Fibroblast of skin of right biceps (primary cell): ENCODE measurements around the gene NFE2L3.
"Not testable (repeated sequence)": the region's sequence is repeated elsewhere in the genome, so short reads cannot be mapped to it uniquely, and the experiment has no call there.

Experiments used
- DNase-seq: peaks from one replicate; pipeline ENCODE4 v3.0.0-alpha.2; 2013

NFE2L3 gene, protein sequence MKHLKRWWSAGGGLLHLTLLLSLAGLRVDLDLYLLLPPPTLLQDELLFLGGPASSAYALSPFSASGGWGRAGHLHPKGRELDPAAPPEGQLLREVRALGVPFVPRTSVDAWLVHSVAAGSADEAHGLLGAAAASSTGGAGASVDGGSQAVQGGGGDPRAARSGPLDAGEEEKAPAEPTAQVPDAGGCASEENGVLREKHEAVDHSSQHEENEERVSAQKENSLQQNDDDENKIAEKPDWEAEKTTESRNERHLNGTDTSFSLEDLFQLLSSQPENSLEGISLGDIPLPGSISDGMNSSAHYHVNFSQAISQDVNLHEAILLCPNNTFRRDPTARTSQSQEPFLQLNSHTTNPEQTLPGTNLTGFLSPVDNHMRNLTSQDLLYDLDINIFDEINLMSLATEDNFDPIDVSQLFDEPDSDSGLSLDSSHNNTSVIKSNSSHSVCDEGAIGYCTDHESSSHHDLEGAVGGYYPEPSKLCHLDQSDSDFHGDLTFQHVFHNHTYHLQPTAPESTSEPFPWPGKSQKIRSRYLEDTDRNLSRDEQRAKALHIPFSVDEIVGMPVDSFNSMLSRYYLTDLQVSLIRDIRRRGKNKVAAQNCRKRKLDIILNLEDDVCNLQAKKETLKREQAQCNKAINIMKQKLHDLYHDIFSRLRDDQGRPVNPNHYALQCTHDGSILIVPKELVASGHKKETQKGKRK

DNA sequence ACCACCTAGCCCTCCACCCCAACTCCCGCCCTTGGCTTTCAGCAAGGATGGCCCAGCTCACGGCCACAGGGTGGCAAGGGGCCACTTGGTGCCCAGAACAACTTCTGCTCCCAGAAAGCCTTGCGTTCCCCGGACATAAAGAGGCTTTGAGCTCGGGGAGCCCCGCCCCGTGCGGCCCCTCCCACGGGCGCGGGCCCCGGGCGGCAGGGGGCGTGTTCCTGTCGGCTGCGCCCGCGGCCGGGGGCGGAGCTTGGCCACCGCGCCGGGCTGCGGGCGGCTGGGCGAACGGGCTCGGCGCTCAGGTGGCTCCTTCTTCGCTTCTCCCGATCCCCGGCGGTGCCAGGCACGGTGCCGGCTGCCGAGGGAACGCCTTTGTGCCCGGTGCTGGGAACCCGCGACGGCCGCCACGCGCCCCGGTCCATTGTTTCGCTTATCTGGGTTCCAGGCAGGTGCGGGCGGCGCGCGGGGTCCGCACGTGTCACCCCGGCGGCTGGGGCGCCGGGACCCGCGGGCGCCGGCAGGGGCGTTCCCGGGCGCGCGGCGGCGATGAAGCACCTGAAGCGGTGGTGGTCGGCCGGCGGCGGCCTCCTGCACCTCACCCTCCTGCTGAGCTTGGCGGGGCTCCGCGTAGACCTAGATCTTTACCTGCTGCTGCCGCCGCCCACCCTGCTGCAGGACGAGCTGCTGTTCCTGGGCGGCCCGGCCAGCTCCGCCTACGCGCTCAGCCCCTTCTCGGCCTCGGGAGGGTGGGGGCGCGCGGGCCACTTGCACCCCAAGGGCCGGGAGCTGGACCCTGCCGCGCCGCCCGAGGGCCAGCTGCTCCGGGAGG, at the start of gene NFE2L3:
NFE2L3 (plus strand) TSS at position 246 of the 829 bp plus-strand sequence; CDS start at position 547, 301 bp downstream.
- peak; percentile 64 for DNase-seq

DNA sequence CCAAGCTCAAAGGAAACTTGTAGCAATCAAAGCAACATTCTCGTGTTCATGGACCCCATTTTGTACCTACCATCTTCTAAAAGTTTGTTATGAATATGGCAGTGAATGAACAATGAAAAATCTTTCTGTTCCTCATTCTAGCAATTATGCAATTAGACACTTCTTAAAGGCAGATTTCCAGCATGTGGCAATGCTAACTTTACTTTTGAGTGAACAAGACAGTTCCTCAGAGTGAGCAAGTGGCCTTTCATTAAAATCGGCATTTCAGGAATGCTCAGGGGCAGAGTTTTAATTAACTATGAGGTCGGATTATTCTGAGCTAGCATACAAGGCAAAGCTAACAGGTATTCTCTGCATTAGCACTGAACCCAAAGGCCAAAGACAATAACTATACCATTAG, 48.4 kb upstream of the NFE2L3 start:
- DNase-seq: no peak

DNA sequence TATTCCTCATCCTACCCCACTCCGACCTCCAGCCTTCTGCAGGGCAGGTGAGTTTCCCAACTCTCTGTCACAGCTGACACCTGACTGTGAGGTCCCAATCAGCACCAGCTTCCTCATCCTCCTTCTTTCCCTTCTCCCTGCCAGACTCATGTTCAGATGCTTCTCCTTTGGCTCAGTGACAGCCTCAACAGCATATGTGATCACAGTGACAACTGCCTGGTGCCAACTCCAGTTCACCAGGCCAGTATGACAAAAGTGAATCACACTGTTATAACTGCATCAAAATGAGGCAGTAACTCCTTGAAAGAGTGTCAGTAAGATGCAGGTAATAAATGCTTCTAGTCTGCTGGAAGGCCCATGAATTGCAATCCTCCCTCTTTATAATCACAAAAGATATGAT, 46.8 kb upstream of the NFE2L3 start:
- DNase-seq: no peak

DNA sequence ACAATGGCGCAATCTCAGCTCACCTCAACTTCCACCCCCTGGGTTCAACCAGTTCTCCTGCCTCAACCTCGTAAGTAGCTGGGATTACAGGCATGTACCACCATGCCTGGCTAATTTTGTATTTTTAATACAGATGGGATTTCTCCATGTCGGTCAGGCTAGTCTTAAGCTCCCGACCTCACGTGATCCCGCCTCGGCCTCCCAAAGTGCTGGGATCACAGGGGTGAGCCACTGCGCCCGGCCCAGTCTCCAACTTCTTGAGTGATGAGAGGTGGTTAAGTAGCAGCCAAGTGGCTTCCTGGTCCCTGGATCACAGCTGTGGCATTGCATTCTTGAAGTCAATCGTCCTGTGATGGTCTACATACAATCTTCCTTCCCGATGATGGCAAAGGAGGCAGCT, 46.1 kb upstream of the NFE2L3 start:
- no peak for DNase-seq

DNA sequence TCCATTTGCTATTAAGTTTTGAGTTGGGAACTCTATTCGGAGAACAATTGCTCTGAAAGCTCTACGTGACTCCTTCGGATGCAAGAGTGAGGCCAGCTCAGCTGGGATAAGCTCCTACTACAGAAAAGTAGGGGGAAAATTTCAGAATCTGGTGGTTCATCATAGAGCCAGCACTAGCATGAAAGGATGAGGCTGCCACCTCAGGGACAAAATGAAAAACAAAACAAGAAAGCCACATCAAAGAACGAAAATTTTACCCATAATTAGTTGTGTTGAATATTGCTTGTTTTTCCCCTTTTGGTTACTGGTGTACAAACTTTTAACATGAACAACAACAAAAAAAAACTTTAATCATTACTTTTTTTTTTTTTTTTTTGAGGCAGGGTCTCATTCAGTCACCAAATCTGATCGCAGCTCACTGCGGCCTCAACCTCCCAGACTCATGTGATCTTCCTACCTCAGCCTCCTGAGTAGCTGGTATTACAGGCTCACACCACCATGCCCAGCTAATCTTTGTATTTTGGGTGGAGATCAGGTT, 39.7 kb upstream of the NFE2L3 start:
- no peak for DNase-seq

DNA sequence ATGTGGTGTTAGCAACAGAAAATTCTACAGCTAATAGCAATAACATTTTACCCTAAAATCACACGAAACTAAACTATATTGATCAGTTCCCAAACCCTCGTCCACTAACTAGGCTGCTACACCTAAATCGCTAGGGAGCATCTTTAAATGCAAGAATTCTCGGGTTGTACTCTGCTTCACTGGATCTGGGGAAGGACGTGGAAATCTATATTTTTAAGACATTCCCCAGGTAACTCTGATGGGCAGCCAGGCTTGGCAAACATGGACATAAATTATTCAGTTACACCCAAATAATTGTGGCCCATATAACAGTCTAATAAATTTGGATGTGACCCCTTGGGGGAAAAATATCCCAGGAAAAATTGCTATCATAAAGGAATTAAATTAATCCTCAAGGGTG, 36.3 kb upstream of the NFE2L3 start:
- no peak for DNase-seq

DNA sequence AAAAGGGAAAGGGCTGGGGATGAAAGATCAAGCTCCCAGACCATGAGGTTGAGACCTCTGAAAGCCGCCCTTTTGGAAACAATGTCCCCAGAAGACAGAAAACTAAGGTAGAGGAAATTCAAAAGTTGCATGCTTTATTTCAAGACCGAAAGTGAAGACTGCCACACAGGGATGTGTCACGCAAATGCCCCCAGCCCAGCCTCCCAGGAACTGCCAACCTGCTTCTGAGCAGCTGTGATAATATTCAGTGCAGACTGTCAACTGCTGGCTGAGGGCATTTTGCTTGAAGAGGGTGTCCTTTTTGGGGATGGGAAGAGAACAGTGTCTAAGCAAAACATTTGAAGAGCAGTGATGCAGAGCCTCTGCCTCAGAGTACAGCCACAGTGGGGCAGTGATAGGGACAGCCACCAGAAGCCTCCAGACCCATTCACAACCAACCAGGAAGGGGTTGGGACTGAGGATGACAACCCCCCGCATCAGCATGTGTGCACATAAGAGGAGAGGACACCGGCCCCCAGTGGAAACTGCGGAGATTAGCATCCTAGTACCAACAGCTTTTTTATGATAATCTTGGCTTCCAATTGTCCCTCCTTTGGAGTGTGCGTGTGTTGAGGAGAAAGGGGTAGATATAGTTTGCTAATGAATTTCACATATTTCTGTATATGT, 34.7 kb upstream of the NFE2L3 start:
- DNase-seq: no peak

DNA sequence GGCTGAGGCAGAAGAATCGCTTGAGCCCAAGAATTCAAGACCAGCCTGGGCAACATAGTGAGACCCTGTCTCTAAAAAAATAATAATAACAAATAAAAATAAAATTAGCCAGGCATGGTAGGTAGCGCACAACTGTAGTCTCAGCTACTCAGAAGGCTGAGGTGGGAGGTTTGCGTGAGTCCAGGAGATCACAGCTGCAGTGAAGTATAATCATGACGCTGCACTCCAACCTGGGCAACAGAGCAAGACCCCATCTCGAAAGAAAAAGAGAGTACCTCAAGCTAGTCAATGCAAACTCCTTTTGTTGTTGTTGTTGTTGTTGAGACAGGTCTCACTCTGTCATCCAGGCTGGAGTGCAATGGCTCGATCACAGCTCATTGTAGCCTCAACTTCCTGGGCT, 34.0 kb upstream of the NFE2L3 start:
- no peak for DNase-seq

DNA sequence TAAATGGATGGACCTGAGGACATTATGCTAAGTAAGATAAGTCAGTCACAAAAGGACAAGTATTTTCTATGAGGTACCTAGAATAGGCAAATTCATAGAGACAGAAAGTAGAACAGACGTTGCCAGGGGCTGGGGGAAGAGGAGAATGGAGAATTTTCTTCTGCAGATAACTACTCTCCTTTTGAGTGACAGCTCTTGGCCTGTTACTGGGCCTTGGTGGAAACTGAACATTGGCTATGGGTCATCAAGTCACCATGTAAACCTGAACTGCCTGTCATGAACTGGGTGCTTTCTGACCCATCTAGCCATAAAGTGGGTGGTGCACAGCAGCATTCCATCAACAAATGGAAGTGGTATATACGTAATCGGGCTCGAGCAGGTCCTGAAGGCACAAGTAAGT, 29.3 kb upstream of the NFE2L3 start:
- DNase-seq: no peak

DNA sequence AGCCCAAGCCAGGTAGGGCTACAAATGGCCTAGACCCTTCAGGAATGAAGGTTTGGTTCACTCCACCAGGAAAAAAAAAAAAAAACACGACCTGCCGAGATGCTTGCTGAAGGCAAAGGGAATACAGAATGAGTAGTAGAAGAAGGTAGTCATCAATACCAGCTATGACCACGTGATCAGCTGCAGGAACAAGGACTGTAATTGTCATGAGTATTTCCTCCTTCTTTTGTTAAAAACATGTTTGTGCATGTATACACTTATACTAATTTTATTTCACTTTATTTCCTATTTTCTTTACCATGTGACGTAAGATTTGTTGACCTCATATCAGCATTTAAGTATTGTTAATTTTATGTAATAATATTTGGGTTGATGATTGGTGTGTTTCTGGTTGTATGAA, 27.2 kb upstream of the NFE2L3 start:
- DNase-seq: not testable (repeated sequence)

DNA sequence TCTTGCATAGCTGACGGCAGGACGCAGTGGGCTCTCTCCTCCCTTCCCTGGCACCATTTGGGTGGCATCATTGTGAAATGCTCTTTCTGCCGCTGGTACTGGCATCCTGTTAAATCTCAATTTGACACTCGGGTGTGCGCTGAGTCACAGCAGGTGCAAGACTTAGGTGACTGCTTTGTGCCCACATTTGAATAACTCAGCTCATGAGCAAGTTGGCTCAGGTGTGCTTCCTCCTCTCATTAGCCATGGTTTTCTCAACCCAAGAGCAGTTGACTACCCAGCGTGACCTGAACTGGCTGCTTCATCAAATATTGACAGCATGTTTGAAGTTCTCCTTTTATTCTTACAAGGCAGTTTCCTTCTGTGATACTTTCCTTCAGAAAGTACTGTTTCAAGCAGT, 24.6 kb upstream of the NFE2L3 start:
- DNase-seq: no peak

DNA sequence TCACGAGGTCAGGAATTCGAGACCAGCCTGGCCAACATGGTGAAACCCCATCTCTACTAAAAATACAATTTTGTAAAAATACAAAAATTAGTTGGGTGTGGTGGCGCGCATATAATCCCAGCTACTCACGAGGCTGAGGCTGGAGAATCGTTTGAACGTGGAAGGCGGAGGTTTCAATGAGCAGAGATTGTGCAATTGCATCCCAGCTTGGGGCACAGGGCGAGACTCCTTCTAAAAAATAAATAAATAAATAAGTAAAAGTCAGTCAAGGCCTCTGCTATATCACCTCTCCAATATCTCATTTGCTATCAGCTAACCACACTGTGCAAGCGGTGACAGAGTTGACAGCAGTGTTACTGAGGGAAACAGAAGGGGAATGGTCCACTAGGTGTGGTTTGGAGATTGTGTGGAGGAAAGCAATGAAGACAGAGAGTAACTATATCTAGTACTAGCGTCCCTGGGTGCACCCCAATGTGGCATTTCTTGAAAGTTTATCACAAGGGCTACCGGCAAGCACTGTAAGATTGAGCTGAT, 20.9 kb upstream of the NFE2L3 start:
- DNase-seq: no peak

DNA sequence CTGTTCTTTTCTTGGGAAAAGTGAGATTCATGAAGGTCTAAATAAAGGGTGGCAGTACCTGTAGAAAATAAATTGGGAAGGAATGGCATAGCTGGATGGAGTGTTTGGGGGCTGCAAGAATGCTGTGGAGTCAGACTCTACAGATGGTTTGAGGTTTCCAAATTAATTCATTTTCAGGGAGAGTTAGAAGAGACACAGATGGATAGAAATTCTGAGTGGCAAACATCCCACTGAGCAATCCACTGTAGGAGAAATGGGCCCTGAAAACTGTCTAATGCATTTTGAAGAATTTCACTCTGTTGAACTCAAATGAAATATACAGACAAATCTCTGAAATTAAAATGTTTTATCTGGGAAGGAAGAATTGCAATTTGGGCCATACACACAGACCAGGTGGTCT, 16.9 kb upstream of the NFE2L3 start:
- DNase-seq: no peak

DNA sequence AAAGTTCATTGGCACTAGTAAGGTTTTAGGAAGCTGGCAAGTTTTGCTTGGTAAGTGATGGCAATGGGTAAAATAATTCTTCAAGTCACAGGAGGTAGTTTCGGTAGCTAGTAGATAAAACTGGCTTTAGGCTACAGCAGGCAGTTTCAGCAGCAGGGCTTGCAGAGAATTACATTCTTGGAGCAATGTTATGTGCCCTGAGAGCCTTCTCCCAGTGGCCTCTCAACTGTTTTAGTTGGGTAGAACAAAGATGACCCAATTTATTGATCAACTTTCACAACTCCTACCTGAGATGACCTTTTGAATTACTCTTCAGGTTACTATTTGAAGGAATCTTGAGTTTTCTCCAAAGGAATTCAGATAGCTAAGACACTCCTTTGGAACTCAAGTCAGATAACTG, 16.4 kb upstream of the NFE2L3 start:
- no peak for DNase-seq

DNA sequence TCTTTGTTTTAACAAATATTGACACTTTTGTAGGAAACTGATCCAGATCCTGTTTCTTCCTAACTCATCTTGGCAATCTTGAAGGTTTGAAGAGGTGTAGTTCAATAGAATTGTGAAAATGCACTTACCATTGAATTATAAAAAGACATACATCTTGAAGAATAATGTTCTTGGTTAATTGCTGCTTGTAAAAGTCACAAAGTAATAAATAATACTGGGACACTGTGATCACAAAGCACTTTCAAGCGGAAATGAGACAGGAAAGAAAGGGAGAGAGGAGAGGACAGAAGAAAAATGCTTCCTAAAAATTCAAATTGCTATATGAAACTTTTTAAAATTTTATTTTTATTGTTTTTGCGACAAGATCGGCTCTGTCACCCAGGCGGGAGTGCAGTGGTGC, 15.2 kb upstream of the NFE2L3 start:
- DNase-seq: no peak

DNA sequence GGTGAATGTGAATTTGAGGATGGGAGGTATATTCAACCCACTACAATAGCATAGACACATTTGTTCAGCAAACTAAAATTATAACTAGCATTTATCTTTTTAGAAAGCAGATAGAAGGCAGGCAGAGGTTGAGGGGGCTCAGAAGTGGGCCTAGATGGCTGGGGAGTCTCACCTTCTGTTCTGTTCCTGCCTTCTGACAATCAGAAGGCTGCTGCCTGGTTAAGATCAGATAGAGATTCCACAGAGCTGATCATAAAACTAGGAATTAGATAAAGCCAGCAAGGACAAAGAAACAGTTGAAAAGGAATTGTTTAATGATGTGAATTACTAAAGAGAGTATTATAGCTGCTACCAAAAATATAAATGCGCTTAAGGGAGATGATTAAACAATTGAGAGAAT, 11.6 kb upstream of the NFE2L3 start:
- DNase-seq: no peak

DNA sequence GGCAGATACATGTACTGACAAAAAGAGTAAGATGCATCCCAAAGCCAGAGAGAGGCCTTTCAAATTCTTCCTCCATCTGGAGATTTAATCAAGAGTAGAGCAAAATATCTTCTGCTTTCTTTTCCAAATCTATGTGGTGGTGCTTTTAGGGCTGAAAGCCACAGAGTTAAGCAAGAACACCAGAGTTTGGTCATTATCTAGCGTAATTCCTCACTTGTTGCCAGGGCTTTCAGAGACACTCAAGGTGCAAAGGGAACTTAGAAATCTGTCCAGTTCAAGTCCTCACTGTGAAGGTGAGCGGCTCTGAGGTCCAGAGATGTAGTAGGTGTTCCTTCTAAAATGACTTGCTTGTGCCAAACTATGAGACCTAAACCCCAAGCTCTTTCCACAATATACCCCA, 10.9 kb upstream of the NFE2L3 start:
- no peak for DNase-seq

DNA sequence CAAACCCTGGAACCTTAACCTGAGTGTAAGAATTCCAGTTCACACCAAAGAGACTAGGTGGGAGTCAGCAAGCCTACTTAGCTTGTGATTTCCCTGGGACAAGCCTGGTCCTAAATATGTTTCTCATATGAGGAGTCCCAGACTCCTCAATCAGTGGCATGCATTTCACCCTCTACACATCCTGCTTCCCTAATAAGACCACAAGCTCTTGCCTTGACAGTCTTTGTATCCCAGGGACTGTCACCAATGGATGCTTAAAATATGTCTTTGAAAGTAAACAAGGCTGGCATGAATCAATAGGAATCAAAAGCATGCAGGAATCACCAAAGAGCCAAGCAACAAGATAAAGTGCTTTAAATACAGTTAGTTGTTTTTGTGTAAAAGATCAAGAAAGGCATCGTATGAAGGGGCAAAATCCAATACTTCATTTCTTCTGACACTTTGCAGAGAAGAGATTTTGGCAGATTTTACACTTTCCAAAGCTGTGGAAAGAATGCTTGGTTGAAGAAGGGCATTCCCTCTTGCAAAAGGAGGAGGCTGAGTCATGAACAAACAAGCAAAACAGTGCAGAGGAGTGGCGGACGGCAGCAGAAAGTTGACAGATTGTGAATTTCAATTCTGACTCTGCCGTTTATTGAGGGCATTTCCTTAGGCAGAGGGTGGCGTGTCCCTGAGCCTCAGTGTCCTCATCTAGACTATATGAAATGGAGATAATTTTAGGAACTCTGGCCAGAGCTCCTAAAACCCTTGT, 8.5 kb upstream of the NFE2L3 start:
- DNase-seq: no peak

DNA sequence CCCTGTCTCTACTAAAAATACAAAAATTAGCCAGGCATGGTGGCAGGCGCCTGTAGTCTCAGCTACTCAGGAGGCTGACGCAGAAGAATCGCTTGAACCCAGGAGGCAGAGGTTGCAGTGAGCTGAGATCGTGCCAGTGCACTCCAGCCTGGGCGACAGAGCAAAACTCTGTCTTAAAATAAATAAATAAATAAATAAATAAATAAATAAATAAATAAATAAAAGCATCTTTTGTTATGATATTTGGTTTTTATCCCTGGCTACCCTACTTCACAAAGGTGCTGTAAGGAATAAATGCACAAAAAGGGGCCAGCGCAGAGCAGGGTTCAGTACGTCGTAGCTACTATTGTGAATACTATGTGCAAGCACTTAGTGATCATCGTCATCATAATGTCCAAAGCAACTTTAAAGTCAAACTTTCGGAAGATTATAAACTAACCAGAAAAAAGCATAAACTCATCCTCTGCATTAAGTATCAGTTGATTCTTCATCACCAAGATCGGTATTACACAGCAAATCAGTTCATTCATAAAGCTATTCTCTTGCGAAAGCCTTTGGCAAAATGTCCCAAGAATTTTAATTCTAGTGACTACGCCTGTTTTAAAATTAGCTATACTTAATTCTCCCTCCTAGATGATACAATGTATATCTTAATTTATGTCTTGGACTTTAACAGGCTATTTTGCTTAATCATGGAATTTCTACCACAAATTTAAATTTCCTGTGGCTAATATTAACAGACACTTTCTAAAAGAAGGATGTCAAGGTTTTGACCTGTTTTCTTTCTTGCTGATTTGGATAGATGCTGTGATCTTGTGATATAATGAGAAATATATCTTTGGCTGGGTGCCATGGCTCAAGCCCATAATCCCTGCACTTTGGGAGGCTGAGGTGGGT, 7.6 kb upstream of the NFE2L3 start:
- no peak for DNase-seq

DNA sequence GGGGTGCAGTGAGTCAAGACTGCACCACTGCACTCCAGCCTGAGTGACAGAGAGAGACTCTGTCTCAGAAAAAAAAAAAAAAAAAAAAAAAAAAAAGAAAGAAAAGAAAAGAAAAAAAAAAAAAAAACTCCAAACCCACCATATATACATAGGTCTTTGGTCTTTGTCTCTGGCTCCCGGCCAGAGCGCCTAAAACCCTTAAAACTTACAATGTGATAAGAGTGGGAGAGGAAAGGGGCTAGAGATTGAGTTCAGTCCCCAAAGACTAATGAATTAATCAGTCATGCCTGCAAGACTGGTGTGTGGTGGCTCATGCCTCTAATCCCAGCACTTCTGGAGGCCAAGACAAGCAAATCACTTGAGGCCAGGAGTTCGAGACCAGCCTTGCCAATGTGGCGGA, 6.8 kb upstream of the NFE2L3 start:
- no peak for DNase-seq

DNA sequence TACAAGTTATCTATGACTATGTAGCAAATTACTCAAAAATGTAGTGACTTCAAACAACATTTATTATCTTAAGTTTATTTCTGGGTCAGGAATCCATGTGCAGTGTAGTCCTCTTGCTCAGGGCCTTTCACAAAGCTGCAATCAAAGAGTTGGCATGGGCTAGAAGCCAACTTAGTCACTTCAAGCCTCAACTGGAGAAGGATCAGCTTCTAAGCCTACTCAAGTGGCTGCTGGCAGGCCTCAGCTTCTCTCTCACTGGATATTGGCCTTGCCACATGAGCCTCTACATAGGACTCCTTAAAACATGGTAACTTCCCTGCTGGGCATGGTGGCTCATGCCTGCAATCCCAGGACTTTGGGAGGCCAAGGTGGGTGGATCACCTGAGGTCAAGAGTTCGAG, 5.0 kb upstream of the NFE2L3 start:
- no peak for DNase-seq
